ENCODE data around the gene MYO16.

GRCh38 chr13:109220631-109221030 is 591.2 kb downstream of the MYO16 start:
- TF ChIP-seq, protein P1, sequence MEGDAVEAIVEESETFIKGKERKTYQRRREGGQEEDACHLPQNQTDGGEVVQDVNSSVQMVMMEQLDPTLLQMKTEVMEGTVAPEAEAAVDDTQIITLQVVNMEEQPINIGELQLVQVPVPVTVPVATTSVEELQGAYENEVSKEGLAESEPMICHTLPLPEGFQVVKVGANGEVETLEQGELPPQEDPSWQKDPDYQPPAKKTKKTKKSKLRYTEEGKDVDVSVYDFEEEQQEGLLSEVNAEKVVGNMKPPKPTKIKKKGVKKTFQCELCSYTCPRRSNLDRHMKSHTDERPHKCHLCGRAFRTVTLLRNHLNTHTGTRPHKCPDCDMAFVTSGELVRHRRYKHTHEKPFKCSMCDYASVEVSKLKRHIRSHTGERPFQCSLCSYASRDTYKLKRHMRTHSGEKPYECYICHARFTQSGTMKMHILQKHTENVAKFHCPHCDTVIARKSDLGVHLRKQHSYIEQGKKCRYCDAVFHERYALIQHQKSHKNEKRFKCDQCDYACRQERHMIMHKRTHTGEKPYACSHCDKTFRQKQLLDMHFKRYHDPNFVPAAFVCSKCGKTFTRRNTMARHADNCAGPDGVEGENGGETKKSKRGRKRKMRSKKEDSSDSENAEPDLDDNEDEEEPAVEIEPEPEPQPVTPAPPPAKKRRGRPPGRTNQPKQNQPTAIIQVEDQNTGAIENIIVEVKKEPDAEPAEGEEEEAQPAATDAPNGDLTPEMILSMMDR (IDR thresholded peaks at IDR 0.05): no peak
- no peak for TF ChIP-seq POLR2A (IDR thresholded peaks at IDR 0.05)
